ENCODE measurements around the gene IER3. TPM values are rescaled to one million over a fixed set of nuclear protein-coding genes. Genes with fewer than 3 reads are reported as not detected.
A peak's percentile ranks its signal among the peaks of the same experiment; 100 is the strongest.

IER3 gene
- total and polyA plus RNA-seq, 7 donors, result 3.1 to 321 (median 18.5) TPM

- H3K4me3 ChIP-seq, result no peak overlapping the region
- ATAC-seq (no peak), DNase-seq (no peak)
- 94 to 97% (median 95%) methylated on average over 3 of the region's 3 CpGs for WGBS, 3 donors
- TF ChIP-seq CTCF (IDR thresholded peaks at IDR 0.05), result no peak
- H3K36me3 ChIP-seq (ENCODE audit: insufficient read depth in 1 of 2, low read depth in 1 of 2), result no peaks in the 10 kb centered on the region
- no peaks in the 10 kb centered on the region for H3K27me3 ChIP-seq (ENCODE audit: insufficient read depth in 3 of 3, low read length in 2 of 3)
- H3K9me3 ChIP-seq, result no peaks in the 10 kb centered on the region
- no peak overlapping the region for H3K27ac ChIP-seq
- intact Hi-C loops (cut with DNase I), result no loop called here
- peaks cover 25% of the 10 kb centered on the region for H3K4me1 ChIP-seq
These were observed 32.8 kb upstream of the IER3 start for GRCh38 chr6:30777155-30777485.

- WGBS, 3 donors, result 88 to 97% (median 90%) methylated on average over 5 of the region's 5 CpGs
- intact Hi-C loops (cut with DNase I), result no loop called here
These were observed 32.2 kb upstream of the IER3 start for GRCh38 chr6:30776390-30777154.

GRCh38 chr6:30775104-30775503, 30.8 kb upstream of the IER3 start:
- Histone ChIP-seq H3K27ac (no peak overlapping the region), H3K4me3 (no peak overlapping the region), H3K36me3 (ENCODE audit: insufficient read depth in 1 of 2, low read depth in 1 of 2) (no peaks in the 10 kb centered on the region), H3K27me3 (ENCODE audit: insufficient read depth in 3 of 3, low read length in 2 of 3) (no peaks in the 10 kb centered on the region), H3K4me1 (peaks cover 13% of the 10 kb centered on the region), H3K9me3 (no peaks in the 10 kb centered on the region)
- ATAC-seq, result peak in 2 of 4 donors; percentile 19 to 49
- WGBS, 3 donors, result 78 to 88% (median 79%) methylated on average over 2 of the region's 2 CpGs
- TF ChIP-seq CTCF (IDR thresholded peaks at IDR 0.05), result no peak
- intact Hi-C loops (cut with DNase I), result no loop called here
- no peak for DNase-seq

More at GRCh38 chr6:30776390-30777154, 32.2 kb upstream of the IER3 start:
- no peaks in the 10 kb centered on the region for H3K36me3 ChIP-seq (ENCODE audit: insufficient read depth in 1 of 2, low read depth in 1 of 2)
- no peak overlapping the region for H3K27ac ChIP-seq
- DNase-seq (no peak), ATAC-seq (no peak)
- no peaks in the 10 kb centered on the region for H3K9me3 ChIP-seq
- no peak for TF ChIP-seq CTCF (IDR thresholded peaks at IDR 0.05)
- H3K4me3 ChIP-seq, result no peak overlapping the region
- no peaks in the 10 kb centered on the region for H3K27me3 ChIP-seq (ENCODE audit: insufficient read depth in 3 of 3, low read length in 2 of 3)
- H3K4me1 ChIP-seq, result peaks cover 19% of the 10 kb centered on the region

GRCh38 chr6:30774701-30775100, 30.4 kb upstream of the IER3 start:
- H3K9me3 ChIP-seq, result no peaks in the 10 kb centered on the region
- intact Hi-C loops (cut with DNase I), result no loop called here
- H3K27me3 ChIP-seq (ENCODE audit: insufficient read depth in 3 of 3, low read length in 2 of 3), result no peaks in the 10 kb centered on the region
- 49 to 57% (median 52%) methylated on average over 8 of the region's 8 CpGs for WGBS, 3 donors
- no peaks in the 10 kb centered on the region for H3K36me3 ChIP-seq (ENCODE audit: insufficient read depth in 1 of 2, low read depth in 1 of 2)
- TF ChIP-seq CTCF (IDR thresholded peaks at IDR 0.05), result no peak
- H3K27ac ChIP-seq, result no peak overlapping the region
- DNase-seq (peak in 1 of 2 donors; percentile 66), ATAC-seq (peak; percentile 75 to 92 (median 82))
- H3K4me1 ChIP-seq, result peaks cover 17% of the 10 kb centered on the region
- H3K4me3 ChIP-seq, result no peak overlapping the region

- no peaks in the 10 kb centered on the region for H3K27me3 ChIP-seq (ENCODE audit: insufficient read depth in 3 of 3, low read length in 2 of 3)
- peaks cover 16% of the 10 kb centered on the region for H3K4me1 ChIP-seq
- intact Hi-C loops (cut with DNase I), result no loop called here
- H3K4me3 ChIP-seq, result no peak overlapping the region
- H3K27ac ChIP-seq, result no peak overlapping the region
- H3K36me3 ChIP-seq (ENCODE audit: insufficient read depth in 1 of 2, low read depth in 1 of 2), result no peaks in the 10 kb centered on the region
- no peaks in the 10 kb centered on the region for H3K9me3 ChIP-seq
- no peak for ATAC-seq
- WGBS, 3 donors, result 87 to 96% (median 94%) methylated on average over 3 of the region's 3 CpGs
- no peak for DNase-seq
- TF ChIP-seq CTCF (IDR thresholded peaks at IDR 0.05), result no peak
These were observed 26.2 kb upstream of the IER3 start for GRCh38 chr6:30770592-30770991.

Data from psoas muscle (tissue), 8 donors.